ENCODE results near the gene METTL23.

METTL23 gene

GRCh38 chr17:76734080-76734840 lies 7.6 kb downstream of the METTL23 start:
- peak overlapping the region; percentile 99 for H3K27ac ChIP-seq
- TF ChIP-seq CTCF (IDR thresholded peaks at IDR 0.05): no peak
- TF ChIP-seq ZFX (IDR thresholded peaks at IDR 0.05; ENCODE audit: borderline replicate concordance): no peak

GRCh38 chr17:76735006-76735405 lies 8.4 kb downstream of the METTL23 start:
- no peak for TF ChIP-seq CTCF (IDR thresholded peaks at IDR 0.05)
- TF ChIP-seq ZFX (IDR thresholded peaks at IDR 0.05; ENCODE audit: borderline replicate concordance): no peak
- peak overlapping the region; percentile 99 for H3K27ac ChIP-seq

- TF ChIP-seq CTCF (IDR thresholded peaks at IDR 0.05) (no peak), ZFX (IDR thresholded peaks at IDR 0.05; ENCODE audit: borderline replicate concordance) (no peak)
- peak overlapping the region; percentile 99 for H3K27ac ChIP-seq
Measured at GRCh38 chr17:76735586-76736348, 9.1 kb downstream of the METTL23 start.

- peak overlapping the region; percentile 99 for H3K27ac ChIP-seq
- TF ChIP-seq CTCF (IDR thresholded peaks at IDR 0.05): no peak
- no peak for TF ChIP-seq ZFX (IDR thresholded peaks at IDR 0.05; ENCODE audit: borderline replicate concordance)
Measured at GRCh38 chr17:76736349-76737081, 9.9 kb downstream of the METTL23 start.

GRCh38 chr17:76737082-76737675 lies 10.5 kb downstream of the METTL23 start, which contains the start of gene SRSF2:
SRSF2 (minus strand) TSS chr17:76737331; CDS start chr17:76737160, 171 bp downstream.
- peak within 1 kb of the TSS; percentile 99 for H3K27ac ChIP-seq
- TF ChIP-seq ZFX (IDR thresholded peaks at IDR 0.05; ENCODE audit: borderline replicate concordance) (no peak), CTCF (IDR thresholded peaks at IDR 0.05) (no peak)

- TF ChIP-seq ZFX (IDR thresholded peaks at IDR 0.05; ENCODE audit: borderline replicate concordance) (no peak), CTCF (IDR thresholded peaks at IDR 0.05) (no peak)
- H3K27ac ChIP-seq: peak within 1 kb of the TSS; percentile 99
Measured at GRCh38 chr17:76737676-76738467, 11.2 kb downstream of the METTL23 start, which contains the start of gene MFSD11. MFSD11 (plus strand) TSS chr17:76738119; CDS start chr17:76738353, 234 bp downstream.
